OCI-LY1 (cell line): ENCODE data around the gene ZNF705A.
"Not testable (repeated sequence)": the region's sequence is repeated elsewhere in the genome, so short reads cannot be mapped to it uniquely, and the experiment has no call there.

Experiments used
- H2AFZ ChIP-seq: fragments of 200-600 bp; sonication (generic), shearing (Covaris generic); 2 replicates; pipeline ENCODE4 v1.6.0; 2014; ENCODE audit warnings: antibody characterized with exemption, mild to moderate bottlenecking, low read length
- H3F3A ChIP-seq: fragments of 200-600 bp; sonication (generic), shearing (Covaris generic); 2 replicates; pipeline ENCODE4 v1.6.0; 2014; ENCODE audit warnings: mild to moderate bottlenecking, antibody characterized with exemption, low read length, moderate library complexity; ENCODE audit not compliant: insufficient read depth
- H3K27ac ChIP-seq: fragments of 200-600 bp; sonication (generic); 2 replicates; pipeline ENCODE4 v1.5.1; 2014; ENCODE audit warnings: low read length, mixed run types, mild to moderate bottlenecking, low read depth; ENCODE audit not compliant: poor library complexity, severe bottlenecking
- H3K27me3 ChIP-seq: fragments of 200-600 bp; sonication (generic); 2 replicates; pipeline ENCODE4 v1.6.0; 2014; ENCODE audit warnings: antibody characterized with exemption, mild to moderate bottlenecking, low read length, moderate library complexity; ENCODE audit not compliant: insufficient read depth
- H3K36me3 ChIP-seq: fragments of 200-600 bp; sonication (generic); 2 replicates; pipeline ENCODE4 v1.6.1; 2014; ENCODE audit warnings: mild to moderate bottlenecking, antibody characterized with exemption, low read length, moderate library complexity, mixed read lengths; ENCODE audit not compliant: insufficient read depth
- H3K4me1 ChIP-seq: fragments of 200-600 bp; sonication (generic); 2 replicates; pipeline ENCODE4 v1.5.1; 2014; ENCODE audit warnings: mild to moderate bottlenecking, low read length, moderate library complexity; ENCODE audit not compliant: insufficient read depth, severe bottlenecking
- H3K4me2 ChIP-seq: fragments of 200-600 bp; sonication (generic), shearing (Covaris generic); 2 replicates; pipeline ENCODE4 v1.6.1; 2014; ENCODE audit warnings: low read length
- H3K4me3 ChIP-seq: fragments of 200-600 bp; sonication (generic); 2 replicates; pipeline ENCODE4 v1.5.1; 2014; ENCODE audit warnings: low read length, low read depth, mild to moderate bottlenecking, mixed read lengths; ENCODE audit not compliant: poor library complexity, severe bottlenecking
- H3K79me2 ChIP-seq: fragments of 200-600 bp; shearing (Covaris generic); 2 replicates; pipeline ENCODE4 v1.6.1; 2016; ENCODE audit warnings: mixed run types, low read length, mixed read lengths; ENCODE audit not compliant: insufficient read depth
- H3K9ac ChIP-seq: fragments of 200-600 bp; sonication (generic), shearing (Covaris generic); 2 replicates; pipeline ENCODE4 v1.6.1; 2014; ENCODE audit warnings: mild to moderate bottlenecking, low read length, mixed read lengths
- H3K9me2 ChIP-seq: fragments of 200-600 bp; sonication (generic), shearing (Covaris generic); 2 replicates; pipeline ENCODE4 v1.6.1; 2014; ENCODE audit warnings: low read depth, mild to moderate bottlenecking, low read length, mixed read lengths
- H3K9me3 ChIP-seq: fragments of 200-600 bp; shearing (Covaris generic); 2 replicates; pipeline ENCODE4 v1.6.1; 2014; ENCODE audit warnings: low read length, mixed read lengths
- H4K20me1 ChIP-seq: fragments of 200-600 bp; sonication (generic), shearing (Covaris generic); 2 replicates; pipeline ENCODE4 v1.6.0; 2016; ENCODE audit warnings: mild to moderate bottlenecking, low read length; ENCODE audit not compliant: insufficient read depth
- EZH2 ChIP-seq: fragments of 200-600 bp; sonication (generic), shearing (Covaris generic); IDR thresholded peaks from 2 replicates; pipeline ENCODE4 v1.8.0; 2017; ENCODE audit warnings: borderline replicate concordance, mixed run types, mild to moderate bottlenecking, antibody characterized with exemption, low read length, moderate library complexity, mixed read lengths
- TF ChIP-seq, protein P1 (sequence below): fragments of 200-600 bp; sonication (generic), shearing (Covaris generic); IDR thresholded peaks from 2 replicates; pipeline ENCODE4 v1.5.1; 2017; ENCODE audit warnings: mild to moderate bottlenecking, antibody characterized with exemption, low read length, moderate library complexity, mixed read lengths

The ZNF705A gene

DNA sequence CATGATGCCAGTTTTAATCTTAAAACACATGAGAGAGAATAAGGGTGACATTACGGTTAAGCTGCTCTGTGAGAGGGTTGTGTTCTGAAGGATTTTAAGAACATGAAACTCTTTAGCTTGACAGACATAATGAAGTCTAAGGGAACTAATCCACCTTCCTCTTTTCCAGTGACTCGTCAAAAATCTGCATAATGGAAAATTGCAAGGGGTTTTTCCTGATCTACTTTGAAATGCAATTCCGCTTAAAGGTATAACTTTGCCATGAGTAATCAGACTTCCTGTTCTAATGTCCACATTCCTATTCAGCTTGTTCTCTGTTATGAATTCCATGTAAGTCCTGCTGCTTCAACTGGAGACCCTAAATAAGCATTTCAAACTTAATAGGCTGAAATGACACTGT, at the start of gene ZNF705A:
ZNF705A (plus strand) TSS at position 171 of the 400 bp plus-strand sequence. CDS start 15,611 bp downstream, outside the sequence.
- H3K36me3 ChIP-seq, result no peaks in the 10 kb centered on the region
- TF ChIP-seq EZH2, result no peak
- TF ChIP-seq, protein P1, sequence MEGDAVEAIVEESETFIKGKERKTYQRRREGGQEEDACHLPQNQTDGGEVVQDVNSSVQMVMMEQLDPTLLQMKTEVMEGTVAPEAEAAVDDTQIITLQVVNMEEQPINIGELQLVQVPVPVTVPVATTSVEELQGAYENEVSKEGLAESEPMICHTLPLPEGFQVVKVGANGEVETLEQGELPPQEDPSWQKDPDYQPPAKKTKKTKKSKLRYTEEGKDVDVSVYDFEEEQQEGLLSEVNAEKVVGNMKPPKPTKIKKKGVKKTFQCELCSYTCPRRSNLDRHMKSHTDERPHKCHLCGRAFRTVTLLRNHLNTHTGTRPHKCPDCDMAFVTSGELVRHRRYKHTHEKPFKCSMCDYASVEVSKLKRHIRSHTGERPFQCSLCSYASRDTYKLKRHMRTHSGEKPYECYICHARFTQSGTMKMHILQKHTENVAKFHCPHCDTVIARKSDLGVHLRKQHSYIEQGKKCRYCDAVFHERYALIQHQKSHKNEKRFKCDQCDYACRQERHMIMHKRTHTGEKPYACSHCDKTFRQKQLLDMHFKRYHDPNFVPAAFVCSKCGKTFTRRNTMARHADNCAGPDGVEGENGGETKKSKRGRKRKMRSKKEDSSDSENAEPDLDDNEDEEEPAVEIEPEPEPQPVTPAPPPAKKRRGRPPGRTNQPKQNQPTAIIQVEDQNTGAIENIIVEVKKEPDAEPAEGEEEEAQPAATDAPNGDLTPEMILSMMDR, result no peak
- no peaks in the 10 kb centered on the region for H3K4me1 ChIP-seq
- no peaks in the 10 kb centered on the region for H4K20me1 ChIP-seq
- H3K9me3 ChIP-seq, result no peaks in the 10 kb centered on the region
- H3K9ac ChIP-seq, result no peak within 1 kb of the TSS
- no peak within 1 kb of the TSS for H3K4me3 ChIP-seq
- H3F3A ChIP-seq, result no peaks in the 10 kb centered on the region
- no peaks in the 10 kb centered on the region for H3K27me3 ChIP-seq
- H3K9me2 ChIP-seq, result no peaks in the 10 kb centered on the region
- no peak within 1 kb of the TSS for H3K27ac ChIP-seq
- H2AFZ ChIP-seq, result no peak within 1 kb of the TSS
- no peaks in the 10 kb centered on the region for H3K79me2 ChIP-seq
- H3K4me2 ChIP-seq, result no peak within 1 kb of the TSS

DNA sequence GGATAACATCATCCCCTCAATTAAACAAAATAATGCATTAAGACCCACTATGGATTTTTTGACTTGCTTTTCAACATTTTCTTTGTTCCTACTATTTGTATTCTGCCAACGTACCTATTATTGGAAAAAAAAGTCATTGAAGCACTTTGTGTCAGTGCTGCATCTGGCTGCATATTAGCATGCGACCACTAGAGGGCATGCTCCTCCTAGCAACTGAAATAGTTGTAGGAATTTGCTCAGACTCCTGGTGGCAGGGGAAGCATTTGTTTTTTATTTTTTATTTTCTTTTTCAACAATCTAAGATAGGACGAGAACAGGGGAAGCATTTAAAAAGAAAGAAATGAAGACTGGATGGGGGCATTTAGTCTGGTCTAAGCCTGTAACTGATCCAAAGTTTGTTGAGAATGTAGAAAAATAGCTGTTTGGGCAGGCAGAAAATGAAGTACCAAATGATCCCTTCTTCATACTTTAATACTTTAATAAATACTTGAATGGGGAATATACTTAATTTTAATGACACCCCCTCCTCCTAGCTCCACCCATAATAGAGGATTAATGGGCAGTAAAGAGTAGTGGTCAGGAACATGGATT, 47.9 kb upstream of the ZNF705A start:
- H3K4me2 ChIP-seq, result no peak overlapping the region

DNA sequence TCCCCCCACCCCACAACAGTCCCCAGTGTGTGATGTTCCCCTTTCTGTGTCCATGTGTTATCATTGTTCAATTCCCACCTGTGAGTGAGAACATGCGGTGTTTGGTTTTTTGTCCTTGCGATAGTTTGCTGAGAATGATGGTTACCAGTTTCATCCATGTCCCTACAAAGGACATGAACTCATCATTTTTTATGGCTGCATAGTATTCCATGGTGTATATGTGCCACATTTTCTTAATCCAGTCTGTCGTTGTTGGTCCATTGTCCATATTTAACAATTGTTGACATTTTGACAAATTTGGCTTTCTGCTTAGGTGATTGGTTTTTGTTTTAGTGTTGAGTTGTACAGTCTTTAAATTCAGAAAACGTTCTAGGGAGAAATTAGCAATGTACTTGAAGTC, 43.7 kb upstream of the ZNF705A start:
- H2AFZ ChIP-seq, H3K79me2 ChIP-seq, H3K27ac ChIP-seq, H3K9ac ChIP-seq, H3K9me3 ChIP-seq, H4K20me1 ChIP-seq, H3K4me2 ChIP-seq, H3K36me3 ChIP-seq, H3K9me2 ChIP-seq, H3F3A ChIP-seq, H3K4me1 ChIP-seq, H3K27me3 ChIP-seq, H3K4me3 ChIP-seq: not testable (repeated sequence)

More for the DNA sequence above, 47.9 kb upstream of the ZNF705A start:
- H3K4me1 ChIP-seq, result no peaks in the 10 kb centered on the region
- H3K4me3 ChIP-seq, result no peak overlapping the region
- no peaks in the 10 kb centered on the region for H3K27me3 ChIP-seq
- H3K9ac ChIP-seq, result no peak overlapping the region
- H3K9me3 ChIP-seq, result no peaks in the 10 kb centered on the region
- H2AFZ ChIP-seq, result no peak overlapping the region
- no peak overlapping the region for H3K27ac ChIP-seq
- no peaks in the 10 kb centered on the region for H3K36me3 ChIP-seq
- H3K9me2 ChIP-seq, result no peaks in the 10 kb centered on the region
- H3F3A ChIP-seq, result no peaks in the 10 kb centered on the region
- no peaks in the 10 kb centered on the region for H4K20me1 ChIP-seq
- no peaks in the 10 kb centered on the region for H3K79me2 ChIP-seq
- TF ChIP-seq, protein P1, result peak; percentile 98
- no peak for TF ChIP-seq EZH2

DNA sequence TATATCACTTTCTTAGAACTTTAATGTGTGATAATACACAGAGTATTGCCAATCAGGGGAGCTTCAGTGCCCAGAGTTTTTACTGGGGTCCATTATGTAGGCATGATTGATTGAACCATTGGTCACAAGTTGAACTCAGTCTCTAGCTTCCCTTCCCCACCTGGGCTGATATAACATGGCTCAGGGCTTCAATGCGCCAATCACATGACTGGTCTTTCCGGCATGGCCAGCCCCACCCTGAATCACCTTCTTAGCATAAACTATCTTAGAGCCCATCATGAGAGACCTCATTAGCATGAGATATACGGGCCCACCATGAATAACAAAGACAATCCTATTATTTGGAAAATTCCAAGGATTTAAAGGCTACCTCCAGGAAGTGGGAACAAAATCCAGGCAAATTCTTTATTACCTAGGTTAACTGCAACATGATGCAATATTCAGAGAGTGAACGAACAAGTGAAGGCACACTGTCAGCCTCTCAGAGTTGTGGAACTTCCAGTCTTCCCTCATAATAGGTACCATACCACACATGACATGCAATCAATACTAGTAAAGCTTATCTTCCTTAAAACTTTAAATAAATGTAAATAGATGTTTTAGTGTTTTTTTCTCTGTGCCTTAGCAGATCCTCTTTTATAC, 36.6 kb upstream of the ZNF705A start:
- no peaks in the 10 kb centered on the region for H4K20me1 ChIP-seq

More for the DNA sequence above, 36.6 kb upstream of the ZNF705A start:
- Histone ChIP-seq H3F3A (no peaks in the 10 kb centered on the region; the same call in 1 of the 2 replicates), H3K9ac (no peak overlapping the region), H3K27me3 (no peaks in the 10 kb centered on the region), H3K4me2 (no peak overlapping the region), H3K79me2 (no peaks in the 10 kb centered on the region), H3K27ac (no peak overlapping the region), H2AFZ (no peak overlapping the region), H3K4me1 (no peaks in the 10 kb centered on the region), H3K4me3 (no peak overlapping the region), H3K36me3 (no peaks in the 10 kb centered on the region), H3K9me3 (no peaks in the 10 kb centered on the region), H3K9me2 (no peaks in the 10 kb centered on the region)
- TF ChIP-seq EZH2, result no peak
- TF ChIP-seq, protein P1, result no peak
